B cell (primary cell): ENCODE data around the gene TMEM14A. TPM values are rescaled to one million over a fixed set of nuclear protein-coding genes. Genes with fewer than 3 reads are reported as not detected.
"Not testable (repeated sequence)": the region's sequence is repeated elsewhere in the genome, so short reads cannot be mapped to it uniquely, and the experiment has no call there.

Experiments
- ATAC-seq: fragments of 200-7000 bp; cut with Tn5 transposase; one replicate; pipeline ENCODE4 v1.10.0; 2021; ENCODE audit warnings: low read depth, mild to moderate bottlenecking, moderate number of reproducible peaks, moderate library complexity
- CTCF ChIA-PET: fragments of 350-600 bp; sonication (Branson Sonifier 250); formaldehyde crosslinking; loops from one replicate; lab custom pipeline; 2021; ENCODE audit warnings: antibody characterized with exemption, inconsistent platforms; lab: Charles Lee
- POLR2A ChIA-PET: fragments of 350-600 bp; sonication (Branson Sonifier 250); formaldehyde crosslinking; loops from one replicate; lab custom pipeline; 2021; ENCODE audit warnings: antibody characterized with exemption; lab: Charles Lee
- DNase-seq: peaks from one replicate; pipeline ENCODE4 v3.0.0; 2013
- H2AFZ ChIP-seq: 2 replicates; pipeline ENCODE4 v1.6.1; 2012; ENCODE audit warnings: mild to moderate bottlenecking, low read depth, low read length; ENCODE audit not compliant: insufficient read depth, poor library complexity, severe bottlenecking
- H3K27ac ChIP-seq, 2 donors: 1 replicate in 1 of 2; 2 replicates in 1 of 2; pipeline ENCODE4 v1.5.1; 2012 to 2013; ENCODE audit warnings: low read length in 2 of 2, mild to moderate bottlenecking in 2 of 2, moderate library complexity in 1 of 2
- H3K27me3 ChIP-seq, 4 experiments: fragments of 200-600 bp in 1 of 4; sonication (generic) in 1 of 4; replicated peaks in 1 of 4; 1 replicate in 2 of 4; 2 replicates in 2 of 4; pipeline versions ENCODE4 v1.6.1 to v1.7.0; 2013 to 2016; ENCODE audit warnings: low read length in 3 of 4, mild to moderate bottlenecking in 2 of 4, mixed read lengths in 1 of 4, moderate library complexity in 1 of 4; ENCODE audit not compliant: insufficient read depth in 4 of 4, control insufficient read depth in 3 of 4; ENCODE audit errors: control extremely low read depth in 1 of 4
- H3K36me3 ChIP-seq, 2 experiments: replicated peaks in 1 of 2; 1 replicate in 1 of 2; 2 replicates in 1 of 2; pipeline versions ENCODE4 v1.6.1 to v1.7.1; 2013; ENCODE audit warnings: low read length in 1 of 2; ENCODE audit not compliant: insufficient read depth in 2 of 2, control insufficient read depth in 1 of 2; ENCODE audit errors: control extremely low read depth in 1 of 2, extremely low read depth in 1 of 2
- H3K4me1 ChIP-seq, 2 donors: fragments of 200-600 bp in 1 of 2; sonication (generic) in 1 of 2; 1 replicate in 1 of 2; 2 replicates in 1 of 2; pipeline versions ENCODE4 v1.5.1 to v1.6.1; 2013 to 2017; ENCODE audit warnings: low read length in 2 of 2; ENCODE audit not compliant: control insufficient read depth in 2 of 2, insufficient read depth in 2 of 2
- H3K4me2 ChIP-seq: replicated peaks from 2 replicates; pipeline ENCODE3; 2012; ENCODE audit warnings: mild to moderate bottlenecking, low read depth, low read length; ENCODE audit not compliant: poor library complexity, severe bottlenecking
- H3K4me3 ChIP-seq, 5 experiments: fragments of 200-600 bp in 1 of 5; sonication (generic) in 1 of 5; 1 replicate in 3 of 5; 2 replicates in 2 of 5; pipeline versions ENCODE4 v1.5.1 to v1.7.0; 2011 to 2016; ENCODE audit warnings: low read length in 4 of 5, mild to moderate bottlenecking in 4 of 5, low read depth in 2 of 5, control low read depth in 1 of 5, moderate library complexity in 1 of 5; ENCODE audit not compliant: insufficient read depth in 1 of 5; ENCODE audit errors: control extremely low read depth in 1 of 5, extremely low read depth in 1 of 5
- H3K79me2 ChIP-seq: fragments of 200-600 bp; sonication (generic); one replicate; pipeline ENCODE4 v1.6.0; 2016; ENCODE audit warnings: low read length; ENCODE audit not compliant: control insufficient read depth, insufficient read depth
- H3K9ac ChIP-seq: fragments of 200-600 bp; sonication (generic); 2 replicates; pipeline ENCODE4 v1.6.1; 2017; ENCODE audit warnings: mild to moderate bottlenecking, low read length, moderate library complexity
- H3K9me3 ChIP-seq, 3 donors: one replicate each; pipeline versions ENCODE4 v1.6.1 to v1.7.1; 2013; ENCODE audit warnings: low read length in 2 of 3; ENCODE audit not compliant: control insufficient read depth in 2 of 3, insufficient read depth in 1 of 3; ENCODE audit errors: control extremely low read depth in 1 of 3
- H4K20me1 ChIP-seq: 2 replicates; pipeline ENCODE4 v1.6.0; 2012; ENCODE audit warnings: mild to moderate bottlenecking, low read length; ENCODE audit not compliant: insufficient read depth, control insufficient read depth, poor library complexity, severe bottlenecking
- H3K27ac Mint-ChIP-seq: one replicate; pipeline ENCODE4 v1.8.0; 2021; ENCODE audit warnings: mixed read lengths
- H3K27me3 Mint-ChIP-seq: one replicate; pipeline ENCODE4 v1.8.0; 2021; ENCODE audit warnings: mixed read lengths
- H3K4me1 Mint-ChIP-seq: one replicate; pipeline ENCODE4 v1.8.0; 2021; ENCODE audit warnings: mixed read lengths
- H3K4me3 Mint-ChIP-seq: one replicate; pipeline ENCODE4 v1.8.0; 2021; ENCODE audit warnings: mixed read lengths
- H3K9me3 Mint-ChIP-seq: one replicate; pipeline ENCODE4 v1.8.0; 2022; ENCODE audit warnings: mixed read lengths; ENCODE audit not compliant: insufficient read depth
- CTCF ChIP-seq: fragments of 200-600 bp; IDR thresholded peaks from one replicate; pipeline ENCODE4 v1.8.0; 2022; ENCODE audit warnings: antibody characterized with exemption, mild to moderate bottlenecking
- EZH2 ChIP-seq: IDR thresholded peaks from 2 replicates; pipeline ENCODE4 v1.6.1; 2012; ENCODE audit warnings: borderline replicate concordance, low read depth, mild to moderate bottlenecking, moderate library complexity, low read length; ENCODE audit not compliant: insufficient read depth, poor library complexity, severe bottlenecking
- WGBS: methylation state at CpG from one replicate; pipeline ENCODE4 v1.1.5; 2013; ENCODE audit warnings: missing lambda C conversion rate; ENCODE audit not compliant: insufficient coverage; 5-methylcytosine and 5-hydroxymethylcytosine counted together
- intact Hi-C: fragments of 100-400 bp; cut with micrococcal nuclease; formaldehyde crosslinking; loops from one replicate; pipeline ENCODE4 v1.10.0; 2022
- polyA plus RNA-seq: library from polyadenylated mRNA; depleted of rRNA; stranded (reverse); fragments of >200 nt; gene quantifications from 2 replicates; pipeline ENCODE4 v1.2.3, GENCODE V29; 2012
- total RNA-seq, 2 donors: library from RNA; stranded (reverse); fragments of 120-200 nt in 1 of 2; gene quantifications; 1 replicate in 1 of 2; 2 replicates in 1 of 2; pipeline versions ENCODE4 v1.2.3 to v1.2.4, GENCODE V29; 2013 to 2022

The TMEM14A gene
- total and polyA plus RNA-seq, 2 donors (not counting 1 experiment from before 2014, with no cell fraction given), result 5.2 to 9.5 TPM

GRCh38 chr6:52704060-52704459 is 33.1 kb downstream of the TMEM14A start:
- no peak overlapping the region for H3K27ac ChIP-seq
- peaks cover 0 to 3% (median 0%) of the 10 kb centered on the region in 3 donors for H3K9me3 ChIP-seq
- H2AFZ ChIP-seq, result no peak overlapping the region
- DNase-seq (no peak), ATAC-seq (no peak)
- Mint-ChIP-seq H3K9me3 (no peaks in the 10 kb centered on the region), H3K4me3 (no peak overlapping the region), H3K27ac (no peak overlapping the region), H3K27me3 (peaks cover 10% of the 10 kb centered on the region), H3K4me1 (no peaks in the 10 kb centered on the region)
- POLR2A ChIA-PET, result no interaction called here
- no peak for TF ChIP-seq CTCF
- TF ChIP-seq EZH2, result no peak
- no peak overlapping the region for H3K4me2 ChIP-seq
- no peaks in the 10 kb centered on the region for H3K4me1 ChIP-seq
- no peaks in the 10 kb centered on the region for H4K20me1 ChIP-seq
- CTCF ChIA-PET, result no interaction called here
- intact Hi-C loops, result no loop called here
- no peaks in the 10 kb centered on the region for H3K79me2 ChIP-seq
- no peak overlapping the region for H3K9ac ChIP-seq
- H3K4me3 ChIP-seq, result no peak overlapping the region
- H3K36me3 ChIP-seq, result no peaks in the 10 kb centered on the region
- H3K27me3 ChIP-seq, result no peaks in the 10 kb centered on the region

- CTCF ChIA-PET, H3K9ac ChIP-seq, H3K4me3 Mint-ChIP-seq, H3K27ac Mint-ChIP-seq, H3K27ac ChIP-seq, H3K27me3 Mint-ChIP-seq, intact Hi-C loops, ATAC-seq, H3K4me1 ChIP-seq, H3K9me3 ChIP-seq, H3K4me1 Mint-ChIP-seq, H3K9me3 Mint-ChIP-seq, H3K36me3 ChIP-seq, H3K4me3 ChIP-seq, H3K4me2 ChIP-seq, H2AFZ ChIP-seq, DNase-seq, H3K79me2 ChIP-seq, POLR2A ChIA-PET, H4K20me1 ChIP-seq, H3K27me3 ChIP-seq: not testable (repeated sequence)
- 94% methylated on average over 6 of the region's 6 CpGs for WGBS
These were observed 34.0 kb downstream of the TMEM14A start for GRCh38 chr6:52704781-52705502.
